Central memory CD4-positive, alpha-beta T cell (primary cell): ENCODE results near the gene BMP10.
A peak's percentile ranks its signal among the peaks of the same experiment; 100 is the strongest.
"Not testable (repeated sequence)": the region's sequence is repeated elsewhere in the genome, so short reads cannot be mapped to it uniquely, and the experiment has no call there.

Experiments used
- DNase-seq: peaks from one replicate; pipeline ENCODE4 v3.0.0; 2022
- total RNA-seq, 3 experiments: gene quantifications; one replicate each; lab custom pipeline; 2026; lab: John Stamatoyannopoulos, UW

Gene BMP10
- total RNA-seq: 0 reads per million in 3 experiments

GRCh38 chr2:68871159-68871764, at the start of gene BMP10:
Gene BMP10, minus strand, starts transcription at chr2:68871397. Its CDS starts 39 bp downstream, at chr2:68871358.
- DNase-seq: no peak

DNA sequence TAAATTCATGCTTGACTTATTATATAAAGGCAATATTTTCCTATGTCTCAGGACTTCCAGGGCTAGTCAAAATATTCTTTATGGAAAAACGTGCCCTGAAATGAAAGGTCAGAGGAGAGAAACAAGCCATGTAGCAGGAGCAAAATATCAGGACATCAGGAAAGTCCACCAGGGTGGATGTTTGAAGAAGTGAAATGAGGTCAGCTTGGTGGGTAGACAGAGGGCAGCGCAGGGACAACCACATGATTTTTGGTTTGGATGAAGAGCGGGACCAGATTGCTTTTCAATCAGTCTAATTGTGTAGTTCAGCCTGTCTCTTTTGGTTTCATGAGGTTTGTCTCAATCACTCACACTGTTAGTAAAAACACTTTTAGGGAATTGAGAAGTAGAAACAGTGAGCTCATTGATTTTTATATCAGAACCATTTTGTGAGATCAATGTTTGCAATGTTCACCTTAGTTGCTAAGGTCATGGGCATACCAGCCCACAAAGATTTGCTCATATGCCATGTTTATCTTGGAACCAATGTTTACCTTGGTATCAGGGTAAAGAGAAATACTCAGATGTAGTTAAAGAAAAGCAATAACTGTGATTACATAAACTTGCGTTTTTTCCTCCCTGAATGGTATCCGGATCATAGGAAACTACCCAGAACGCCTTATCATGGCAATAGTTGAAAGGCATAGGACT, 49.4 kb upstream of the BMP10 start:
- DNase-seq: no peak

- no peak for DNase-seq
These were observed 47.3 kb upstream of the BMP10 start for GRCh38 chr2:68918497-68918896.

- DNase-seq: no peak
These were observed 46.0 kb upstream of the BMP10 start for GRCh38 chr2:68917034-68917718.

- no peak for DNase-seq
These were observed 45.0 kb upstream of the BMP10 start for GRCh38 chr2:68916226-68916625.

- DNase-seq: no peak
These were observed 44.2 kb upstream of the BMP10 start for GRCh38 chr2:68915393-68915792.

DNA sequence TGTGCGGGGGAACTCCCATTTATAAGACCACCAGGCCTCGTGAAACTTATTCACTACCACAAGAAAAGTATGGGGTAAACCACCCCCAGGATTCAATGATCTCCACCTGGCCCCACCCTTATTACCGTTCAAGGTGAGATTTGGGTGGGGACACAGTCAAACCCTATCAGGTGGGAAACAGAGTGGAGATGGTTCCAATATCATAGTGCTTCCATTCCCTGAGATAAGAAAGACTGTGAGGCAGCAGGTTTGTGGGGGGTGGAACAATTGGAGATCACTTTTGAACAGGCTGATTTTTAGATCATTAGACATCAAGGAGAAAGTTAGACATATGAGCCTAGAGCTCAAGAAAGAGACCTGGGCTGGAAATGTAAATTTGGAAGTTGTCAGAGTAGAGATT, 42.2 kb upstream of the BMP10 start:
- DNase-seq: no peak

- DNase-seq: peak; percentile 44
These were observed 41.5 kb upstream of the BMP10 start for GRCh38 chr2:68912732-68913131.

DNA sequence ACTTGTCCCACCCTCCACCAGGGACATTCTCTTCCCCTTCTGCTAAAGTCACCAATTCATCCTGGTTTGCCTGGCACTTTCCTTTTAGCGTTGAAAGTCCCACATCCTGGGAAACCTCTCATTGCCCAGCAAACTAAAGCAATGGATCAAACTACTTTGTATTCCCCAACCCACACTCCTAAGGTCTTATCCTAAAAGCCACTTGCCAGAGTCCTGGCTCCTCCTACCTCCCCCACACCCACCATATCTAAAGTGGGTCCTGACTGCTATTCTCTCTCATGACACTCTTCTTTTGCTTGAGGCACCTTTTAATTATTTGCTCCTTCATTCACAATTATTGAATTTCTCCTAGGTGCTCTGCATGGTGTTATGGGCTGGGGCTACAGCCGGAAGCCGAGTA, 40.9 kb upstream of the BMP10 start:
- no peak for DNase-seq

DNA sequence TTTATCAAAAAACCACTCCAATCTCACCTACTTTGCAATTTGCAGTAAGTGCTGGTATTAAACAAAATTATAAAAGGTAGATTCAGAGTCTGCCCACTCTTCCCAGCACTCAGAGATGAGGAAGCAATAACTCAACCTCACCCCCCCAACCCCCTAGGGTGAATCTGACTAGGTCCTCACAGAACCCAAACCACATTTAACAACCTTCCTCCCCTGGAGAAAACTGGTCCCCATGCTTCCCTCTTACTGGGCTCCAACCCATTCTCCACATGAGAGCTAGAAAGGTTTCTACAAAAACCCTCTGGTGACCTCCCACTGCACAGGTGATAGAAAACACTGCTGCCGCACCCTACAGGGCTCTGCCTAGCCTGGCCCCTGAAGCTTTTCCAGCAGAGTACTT, 40.5 kb upstream of the BMP10 start:
- DNase-seq: no peak

GRCh38 chr2:68911246-68911645, 40.0 kb upstream of the BMP10 start:
- no peak for DNase-seq

GRCh38 chr2:68909793-68910674, 38.8 kb upstream of the BMP10 start:
- peak; percentile 38 for DNase-seq

- DNase-seq: peak; percentile 90
These were observed 37.3 kb upstream of the BMP10 start for GRCh38 chr2:68908392-68908970.

DNA sequence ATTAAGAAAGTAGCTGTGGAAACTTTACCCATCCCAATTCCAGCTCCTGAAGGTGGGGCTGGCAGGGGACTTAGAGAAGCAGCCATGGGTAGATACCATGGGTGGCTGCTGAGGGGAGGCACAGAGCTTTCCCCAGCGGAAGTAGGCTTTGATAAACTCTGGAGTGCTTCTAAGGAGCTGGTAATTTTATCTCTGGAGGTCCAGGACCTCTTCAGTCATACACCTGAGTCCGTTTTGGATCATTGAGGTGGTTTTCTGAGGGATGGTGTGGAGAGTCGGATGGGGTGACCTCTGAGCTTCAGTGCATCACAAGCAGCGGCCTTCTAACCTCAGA, 36.7 kb upstream of the BMP10 start:
- DNase-seq: no peak

DNA sequence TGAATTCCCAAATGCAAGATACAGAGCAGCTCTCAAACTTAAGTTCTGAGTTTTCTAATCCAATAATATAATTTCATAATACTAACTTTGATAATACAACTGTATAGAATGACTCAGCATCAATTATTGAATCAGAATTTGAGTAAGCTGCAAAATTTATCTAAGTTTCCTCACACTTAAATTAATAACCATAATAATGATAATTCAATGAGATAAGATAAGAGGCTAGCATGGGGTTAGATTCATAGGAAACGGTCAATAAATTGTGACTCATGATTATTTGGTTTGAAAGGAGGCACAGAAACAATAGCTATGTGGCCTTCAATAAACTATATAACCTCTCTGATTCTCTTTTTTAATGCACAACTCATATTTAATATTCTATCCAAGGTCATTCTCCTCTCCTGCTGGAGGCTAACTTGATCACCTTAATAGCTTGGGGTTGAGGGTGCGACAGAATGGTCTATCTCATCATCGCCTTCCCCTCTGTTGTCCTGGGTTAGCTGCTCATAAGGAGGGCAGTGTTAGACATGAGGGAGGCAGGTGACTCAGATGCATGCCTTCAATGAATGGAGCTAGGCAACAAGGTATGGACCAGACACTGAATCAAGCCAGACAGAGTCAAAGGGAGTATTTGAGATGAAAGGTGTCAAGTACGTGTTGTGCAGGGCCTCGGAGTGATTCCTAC, 36.2 kb upstream of the BMP10 start:
- no peak for DNase-seq

- DNase-seq: no peak
These were observed 35.5 kb upstream of the BMP10 start for GRCh38 chr2:68906716-68907115.

DNA sequence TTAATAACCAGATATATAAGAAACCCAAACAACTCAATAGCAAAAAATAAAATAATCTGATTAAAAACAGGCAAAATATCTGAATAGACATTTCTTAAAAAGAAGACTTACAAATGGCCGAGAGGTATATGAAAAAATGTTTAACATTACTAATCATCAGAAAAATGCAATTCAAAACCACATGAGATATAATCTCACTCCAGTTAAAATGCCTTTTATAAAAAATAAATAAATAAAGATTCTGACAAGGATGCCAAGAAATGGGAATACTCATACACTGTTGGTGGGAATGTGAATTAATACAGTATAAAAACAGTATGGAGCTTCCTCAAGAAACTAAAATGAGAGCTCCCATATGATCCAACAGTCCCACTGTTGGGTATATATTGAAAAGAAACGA, 33.9 kb upstream of the BMP10 start:
- DNase-seq: no peak

DNA sequence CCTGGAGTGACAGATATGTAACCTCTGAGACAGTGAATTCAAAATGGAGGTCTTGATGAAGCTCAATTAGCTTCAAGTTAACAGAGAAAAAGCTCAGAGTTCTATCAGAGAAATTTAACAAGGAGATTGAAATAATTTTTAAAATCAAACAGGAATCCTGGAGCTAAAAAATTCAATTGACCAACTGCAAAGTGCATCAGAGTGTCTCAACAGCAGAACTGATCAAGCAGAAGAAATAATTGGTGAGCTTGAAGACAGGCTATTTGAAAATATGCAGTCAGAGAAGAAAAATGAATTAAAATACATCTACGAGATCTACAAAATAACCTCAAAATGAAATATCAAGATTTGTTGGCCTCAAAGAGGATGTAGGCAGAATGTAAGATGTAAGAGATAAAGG, 30.4 kb upstream of the BMP10 start:
- no peak for DNase-seq

DNA sequence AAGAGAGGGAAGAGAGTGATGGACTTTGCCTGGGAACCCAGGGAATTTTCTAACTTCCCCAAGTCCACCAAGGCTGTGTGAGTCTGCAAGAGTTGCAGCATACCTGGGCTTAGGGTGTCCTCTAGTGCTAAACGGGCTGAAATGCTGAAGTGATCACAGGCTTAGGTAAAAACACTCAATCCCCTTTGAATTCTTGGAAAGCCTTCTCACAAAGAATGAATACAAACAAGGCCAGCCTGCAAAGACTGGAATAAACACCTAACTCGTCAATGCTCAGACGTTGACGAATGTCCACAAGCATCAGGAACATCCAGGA, 30.0 kb upstream of the BMP10 start:
- no peak for DNase-seq

DNA sequence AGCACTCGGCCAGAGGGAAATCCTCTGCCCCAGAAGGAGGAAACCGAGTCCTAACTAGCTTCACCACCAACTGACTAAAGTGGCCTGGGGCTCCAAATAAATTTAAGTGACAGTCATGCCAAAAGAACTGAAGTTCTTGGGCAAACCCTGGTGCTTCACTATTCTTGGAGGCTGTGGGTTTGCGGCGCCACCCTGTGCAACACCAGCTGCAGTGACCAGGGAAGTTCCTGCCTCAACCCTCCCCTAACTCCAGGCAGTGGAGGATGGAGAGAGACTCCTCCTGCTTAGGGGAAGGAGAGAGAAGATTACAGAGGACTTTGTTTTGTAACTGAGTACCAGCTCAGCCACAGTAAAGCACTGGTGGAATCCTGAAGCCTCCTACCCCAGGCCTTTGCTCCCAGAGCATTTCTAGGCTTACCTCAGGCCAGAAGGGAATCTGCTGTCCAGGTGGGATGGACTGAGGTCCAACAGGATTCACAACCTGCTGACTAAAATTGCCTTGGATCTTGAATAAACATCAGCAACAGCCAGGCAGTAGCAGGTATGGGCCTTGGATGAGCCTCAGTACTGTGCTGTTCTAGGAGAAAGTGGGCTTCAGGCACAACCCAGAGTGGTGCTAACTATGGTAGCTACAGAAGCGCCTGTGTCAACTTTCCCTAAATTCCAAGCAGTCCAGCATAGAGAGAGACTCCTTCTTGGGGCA, 29.4 kb upstream of the BMP10 start:
- DNase-seq: no peak

- not testable (repeated sequence) for DNase-seq
These were observed 24.8 kb upstream of the BMP10 start for GRCh38 chr2:68895981-68896380.

GRCh38 chr2:68889500-68889899, 18.3 kb upstream of the BMP10 start:
- DNase-seq: no peak
